ENCODE data around the gene UGT2A1. TPM values are rescaled to one million over a fixed set of nuclear protein-coding genes. Genes with fewer than 3 reads are reported as not detected.

Gene UGT2A1
- total and polyA plus RNA-seq, 2 donors (not counting 1 experiment from before 2014, with no cell fraction given): not detected

DNA sequence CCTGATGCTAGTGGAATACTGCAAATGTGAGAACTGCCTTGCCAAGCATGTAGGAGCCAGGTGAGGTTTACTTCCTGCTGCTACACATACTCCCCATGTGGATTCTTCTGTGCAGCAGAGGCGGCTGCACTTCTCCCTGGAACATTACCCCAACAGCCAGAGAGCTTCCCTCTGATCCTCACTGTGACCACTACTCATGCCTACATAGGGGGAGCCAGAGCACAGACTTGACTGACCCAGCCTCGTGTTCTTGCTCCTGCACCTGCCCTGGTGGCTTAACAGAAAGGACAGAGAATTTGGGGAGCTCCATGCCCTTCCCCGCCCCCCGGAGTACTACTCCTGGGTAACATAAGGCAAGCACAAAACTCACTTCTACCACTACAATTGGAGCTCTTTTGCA lies 52.0 kb downstream of the UGT2A1 start:
- Histone ChIP-seq H3K9me3 (ENCODE audit: control insufficient read depth, insufficient read depth, low read depth, low read length) (no peaks in the 10 kb centered on the region), H3K4me1 (ENCODE audit: control insufficient read depth, extremely low read depth, insufficient read depth, low read length) (no peaks in the 10 kb centered on the region), H3K4me2 (ENCODE audit: extremely low read depth, insufficient read depth, low read length) (no peak overlapping the region), H3K36me3 (ENCODE audit: control insufficient read depth, insufficient read depth, low read length) (no peaks in the 10 kb centered on the region), H4K20me1 (ENCODE audit: control insufficient read depth, extremely low read depth, insufficient read depth, low read length) (no peaks in the 10 kb centered on the region), H2AFZ (ENCODE audit: low read length) (no peak overlapping the region), H3K27me3 (ENCODE audit: control insufficient read depth, insufficient read depth, low read length) (no peaks in the 10 kb centered on the region), H3K79me2 (ENCODE audit: control insufficient read depth, insufficient read depth, low read length) (no peaks in the 10 kb centered on the region), H3K27ac (ENCODE audit: insufficient read depth, low read length) (no peak overlapping the region), H3K9ac (ENCODE audit: insufficient read depth, low read length) (no peak overlapping the region), H3K4me3 (replicated peaks in 1 of 4; ENCODE audit: control extremely low read depth in 1 of 4, insufficient read depth in 1 of 4, low read depth in 3 of 4, low read length in 4 of 4) (no peak overlapping the region)
- TF ChIP-seq EZH2 (IDR thresholded peaks at IDR 0.05; ENCODE audit: low read length, missing control alignments) (no peak), CTCF (conservative IDR thresholded peaks at IDR 0.05 in 1 of 2, IDR thresholded peaks at IDR 0.05 in 1 of 2; ENCODE audit: low read depth in 1 of 2, low read length in 2 of 2) (no peak)
- no peak for DNase-seq (ENCODE audit: low read depth in 2 of 2)

GRCh38 chr4:69600013-69600412 lies 53.0 kb downstream of the UGT2A1 start:
- Histone ChIP-seq H3K4me3 (replicated peaks in 1 of 4; ENCODE audit: control extremely low read depth in 1 of 4, insufficient read depth in 1 of 4, low read depth in 3 of 4, low read length in 4 of 4) (no peak overlapping the region), H3K36me3 (ENCODE audit: control insufficient read depth, insufficient read depth, low read length) (no peaks in the 10 kb centered on the region), H3K79me2 (ENCODE audit: control insufficient read depth, insufficient read depth, low read length) (no peaks in the 10 kb centered on the region), H3K9ac (ENCODE audit: insufficient read depth, low read length) (no peak overlapping the region), H2AFZ (ENCODE audit: low read length) (no peak overlapping the region), H3K27ac (ENCODE audit: insufficient read depth, low read length) (no peak overlapping the region), H3K4me1 (ENCODE audit: control insufficient read depth, extremely low read depth, insufficient read depth, low read length) (no peaks in the 10 kb centered on the region), H3K4me2 (ENCODE audit: extremely low read depth, insufficient read depth, low read length) (no peak overlapping the region), H3K9me3 (ENCODE audit: control insufficient read depth, insufficient read depth, low read depth, low read length) (no peaks in the 10 kb centered on the region), H4K20me1 (ENCODE audit: control insufficient read depth, extremely low read depth, insufficient read depth, low read length) (no peaks in the 10 kb centered on the region), H3K27me3 (ENCODE audit: control insufficient read depth, insufficient read depth, low read length) (no peaks in the 10 kb centered on the region)
- no peak for DNase-seq (ENCODE audit: low read depth in 2 of 2)
- TF ChIP-seq EZH2 (IDR thresholded peaks at IDR 0.05; ENCODE audit: low read length, missing control alignments) (no peak), CTCF (conservative IDR thresholded peaks at IDR 0.05 in 1 of 2, IDR thresholded peaks at IDR 0.05 in 1 of 2; ENCODE audit: low read depth in 1 of 2, low read length in 2 of 2) (no peak)

DNA sequence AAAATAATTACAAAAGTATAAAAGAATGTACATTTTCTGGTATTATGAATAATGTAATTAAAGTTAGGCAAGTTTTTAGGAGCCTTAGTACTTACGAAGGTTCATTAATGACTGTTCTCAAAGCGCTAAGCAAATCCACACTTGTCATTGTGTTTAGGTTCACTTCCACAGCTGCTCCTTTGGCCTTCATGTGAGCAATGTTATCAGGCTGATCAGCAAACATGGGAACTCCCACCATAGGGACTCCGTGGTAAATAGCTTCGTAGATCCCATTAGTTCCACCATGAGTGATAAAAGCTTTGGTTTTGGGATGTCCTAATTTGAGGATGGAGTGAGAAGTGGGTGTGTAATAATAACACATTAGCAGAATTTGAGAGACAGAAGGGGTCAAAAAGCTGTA lies 58.7 kb downstream of the UGT2A1 start:
- Histone ChIP-seq H3K79me2 (ENCODE audit: control insufficient read depth, insufficient read depth, low read length) (no peaks in the 10 kb centered on the region), H2AFZ (ENCODE audit: low read length) (no peak overlapping the region), H3K9ac (ENCODE audit: insufficient read depth, low read length) (no peak overlapping the region), H3K4me2 (ENCODE audit: extremely low read depth, insufficient read depth, low read length) (no peak overlapping the region), H3K9me3 (ENCODE audit: control insufficient read depth, insufficient read depth, low read depth, low read length) (no peaks in the 10 kb centered on the region), H3K4me1 (ENCODE audit: control insufficient read depth, extremely low read depth, insufficient read depth, low read length) (no peaks in the 10 kb centered on the region), H3K27me3 (ENCODE audit: control insufficient read depth, insufficient read depth, low read length) (no peaks in the 10 kb centered on the region), H3K27ac (ENCODE audit: insufficient read depth, low read length) (no peak overlapping the region), H4K20me1 (ENCODE audit: control insufficient read depth, extremely low read depth, insufficient read depth, low read length) (no peaks in the 10 kb centered on the region), H3K36me3 (ENCODE audit: control insufficient read depth, insufficient read depth, low read length) (no peaks in the 10 kb centered on the region), H3K4me3 (replicated peaks in 1 of 4; ENCODE audit: control extremely low read depth in 1 of 4, insufficient read depth in 1 of 4, low read depth in 3 of 4, low read length in 4 of 4) (no peak overlapping the region)
- DNase-seq (ENCODE audit: low read depth in 2 of 2): no peak
- TF ChIP-seq EZH2 (IDR thresholded peaks at IDR 0.05; ENCODE audit: low read length, missing control alignments) (no peak), CTCF (conservative IDR thresholded peaks at IDR 0.05 in 1 of 2, IDR thresholded peaks at IDR 0.05 in 1 of 2; ENCODE audit: low read depth in 1 of 2, low read length in 2 of 2) (no peak)
